HEK293T (cell line): ENCODE results near the gene HNRNPAB.

Experiments
- BHLHE40 ChIP-seq: fragments of 450-650 bp; IDR thresholded peaks from 2 replicates; pipeline ENCODE4 v1.6.1; 2016; ENCODE audit warnings: mild to moderate bottlenecking, moderate library complexity, borderline replicate concordance
- FOXK2 ChIP-seq: fragments of 450-650 bp; IDR thresholded peaks from 2 replicates; pipeline ENCODE4 v1.6.1; 2016; ENCODE audit warnings: mild to moderate bottlenecking
- FOXM1 ChIP-seq: fragments of 450-650 bp; IDR thresholded peaks from 2 replicates; pipeline ENCODE4 v1.6.1; 2017; ENCODE audit warnings: mild to moderate bottlenecking, borderline replicate concordance
- TF ChIP-seq, protein P1 (sequence below): fragments of 450-650 bp; IDR thresholded peaks from 2 replicates; pipeline ENCODE4 v1.6.1; 2016

DNA sequence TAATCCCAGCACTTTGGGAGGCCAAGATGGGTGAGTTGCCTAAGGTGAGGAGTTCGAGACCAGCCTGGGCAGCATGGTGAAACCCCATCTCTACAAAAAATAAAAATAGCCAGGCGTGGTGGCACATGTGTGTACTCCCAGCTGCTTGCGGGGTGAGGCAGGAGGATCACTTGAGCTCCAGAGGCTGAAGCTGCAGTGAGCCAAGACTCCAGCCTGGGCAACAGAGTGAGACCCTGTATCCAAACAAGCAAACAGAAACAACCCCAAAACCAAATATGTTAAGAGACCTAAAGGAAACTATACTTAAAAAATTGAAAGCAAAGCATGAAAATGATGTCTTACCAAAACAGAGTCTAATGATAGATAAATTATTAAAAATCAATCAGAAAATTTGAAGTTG is 12.4 kb downstream of the HNRNPAB start:
- TF ChIP-seq, protein P1, sequence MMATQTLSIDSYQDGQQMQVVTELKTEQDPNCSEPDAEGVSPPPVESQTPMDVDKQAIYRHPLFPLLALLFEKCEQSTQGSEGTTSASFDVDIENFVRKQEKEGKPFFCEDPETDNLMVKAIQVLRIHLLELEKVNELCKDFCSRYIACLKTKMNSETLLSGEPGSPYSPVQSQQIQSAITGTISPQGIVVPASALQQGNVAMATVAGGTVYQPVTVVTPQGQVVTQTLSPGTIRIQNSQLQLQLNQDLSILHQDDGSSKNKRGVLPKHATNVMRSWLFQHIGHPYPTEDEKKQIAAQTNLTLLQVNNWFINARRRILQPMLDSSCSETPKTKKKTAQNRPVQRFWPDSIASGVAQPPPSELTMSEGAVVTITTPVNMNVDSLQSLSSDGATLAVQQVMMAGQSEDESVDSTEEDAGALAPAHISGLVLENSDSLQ: no peak
- TF ChIP-seq FOXK2 (no peak), BHLHE40 (no peak), FOXM1 (no peak)
